ENCODE data around the gene PHF13.

Gene PHF13

DNA sequence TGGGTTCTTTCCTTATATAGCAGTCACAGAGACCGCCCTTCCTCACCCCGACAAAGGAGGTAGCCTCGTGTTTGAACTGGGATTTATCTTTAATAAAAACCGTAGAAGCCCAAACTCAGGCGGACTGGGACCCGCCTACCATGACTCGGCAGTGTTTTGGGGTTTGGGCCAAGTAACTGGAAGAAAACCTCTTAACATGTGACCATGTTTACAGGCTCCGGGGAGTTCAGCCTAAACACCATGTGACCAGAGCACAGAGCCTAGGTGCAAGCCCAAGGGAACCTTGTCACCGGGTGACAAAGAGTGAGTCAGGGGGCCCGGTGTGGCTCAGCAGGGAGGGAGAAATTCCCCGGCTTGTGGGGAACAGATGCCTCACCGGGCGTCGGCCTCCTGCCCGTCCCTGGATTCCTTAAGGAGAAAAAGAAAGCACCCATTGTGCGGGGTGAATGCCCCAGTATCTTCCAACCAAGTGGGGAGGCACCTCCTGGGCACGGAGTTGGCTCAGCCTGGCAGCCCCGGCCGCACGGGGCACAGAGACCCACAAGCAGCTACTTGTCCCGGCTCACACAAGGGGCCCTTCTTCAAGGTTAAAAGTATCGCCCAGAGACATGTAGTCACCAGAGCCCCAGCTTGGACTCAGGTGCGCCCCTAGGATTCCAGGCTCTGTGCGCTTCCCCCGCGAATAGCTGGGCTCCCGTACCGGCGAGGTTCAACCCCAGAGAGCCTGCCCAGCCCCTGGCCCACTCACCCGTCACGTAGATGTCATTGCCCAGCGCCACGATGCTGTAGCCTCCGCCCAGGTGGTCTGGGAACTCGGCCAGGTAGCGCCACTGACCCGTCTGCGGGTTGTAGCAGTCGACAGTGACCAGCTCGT is 12.2 kb upstream of the PHF13 start:
- peak; percentile 80 for DNase-seq (ENCODE audit: low read depth)
- TF ChIP-seq, protein P1, sequence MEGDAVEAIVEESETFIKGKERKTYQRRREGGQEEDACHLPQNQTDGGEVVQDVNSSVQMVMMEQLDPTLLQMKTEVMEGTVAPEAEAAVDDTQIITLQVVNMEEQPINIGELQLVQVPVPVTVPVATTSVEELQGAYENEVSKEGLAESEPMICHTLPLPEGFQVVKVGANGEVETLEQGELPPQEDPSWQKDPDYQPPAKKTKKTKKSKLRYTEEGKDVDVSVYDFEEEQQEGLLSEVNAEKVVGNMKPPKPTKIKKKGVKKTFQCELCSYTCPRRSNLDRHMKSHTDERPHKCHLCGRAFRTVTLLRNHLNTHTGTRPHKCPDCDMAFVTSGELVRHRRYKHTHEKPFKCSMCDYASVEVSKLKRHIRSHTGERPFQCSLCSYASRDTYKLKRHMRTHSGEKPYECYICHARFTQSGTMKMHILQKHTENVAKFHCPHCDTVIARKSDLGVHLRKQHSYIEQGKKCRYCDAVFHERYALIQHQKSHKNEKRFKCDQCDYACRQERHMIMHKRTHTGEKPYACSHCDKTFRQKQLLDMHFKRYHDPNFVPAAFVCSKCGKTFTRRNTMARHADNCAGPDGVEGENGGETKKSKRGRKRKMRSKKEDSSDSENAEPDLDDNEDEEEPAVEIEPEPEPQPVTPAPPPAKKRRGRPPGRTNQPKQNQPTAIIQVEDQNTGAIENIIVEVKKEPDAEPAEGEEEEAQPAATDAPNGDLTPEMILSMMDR (IDR thresholded peaks at IDR 0.05; ENCODE audit: low read depth, low read length, missing control alignments) = peak; percentile 11
- in situ Hi-C loops (cut with HindIII; ENCODE audit: low sequenced_read_pairs) = no loop called here
- peak overlapping the region; percentile 89 for H3K4me3 ChIP-seq (ENCODE audit: low read depth, low read length)

DNA sequence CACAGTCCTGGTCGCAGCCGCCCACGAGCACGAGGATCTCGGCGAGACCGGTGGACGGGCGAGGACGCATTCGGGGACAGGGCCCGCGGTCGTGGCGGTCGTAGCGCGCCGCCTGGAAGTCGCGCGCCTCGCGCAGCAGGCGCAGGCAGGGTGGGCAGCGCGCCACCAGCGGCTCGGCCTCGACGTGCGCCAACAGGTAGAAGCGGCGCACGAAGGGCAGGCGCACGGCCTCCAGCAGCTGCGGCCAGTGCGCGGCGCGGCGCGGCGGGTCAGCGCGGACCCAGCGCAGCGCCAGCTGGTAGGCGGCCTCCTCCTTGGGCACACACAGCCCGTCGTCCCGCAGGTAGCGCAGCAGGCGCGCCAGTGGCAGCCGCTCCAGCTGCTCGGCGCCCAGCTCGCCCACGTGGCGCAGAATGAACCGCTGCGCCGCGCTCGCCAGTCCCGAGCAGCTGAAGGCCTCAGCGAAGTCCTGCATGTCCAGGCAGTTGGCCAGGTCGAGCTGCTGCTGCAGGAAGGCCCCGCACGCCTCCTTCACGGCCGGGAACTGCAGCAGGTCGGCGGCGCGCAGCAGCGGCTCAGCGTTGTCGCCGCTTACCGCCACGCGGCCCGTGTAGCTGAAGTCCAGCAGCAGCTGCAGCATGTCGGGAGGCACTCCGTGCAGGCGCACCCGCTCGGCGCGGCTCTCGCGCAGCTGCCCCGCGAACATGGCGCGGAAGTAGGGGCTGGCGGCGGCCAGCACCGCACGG is 11.4 kb upstream of the PHF13 start:
- DNase-seq (ENCODE audit: low read depth) = no peak
- in situ Hi-C loops (cut with HindIII; ENCODE audit: low sequenced_read_pairs) = no loop called here
- peak overlapping the region; percentile 89 for H3K4me3 ChIP-seq (ENCODE audit: low read depth, low read length)
- TF ChIP-seq, protein P1 (IDR thresholded peaks at IDR 0.05; ENCODE audit: low read depth, low read length, missing control alignments) = no peak

DNA sequence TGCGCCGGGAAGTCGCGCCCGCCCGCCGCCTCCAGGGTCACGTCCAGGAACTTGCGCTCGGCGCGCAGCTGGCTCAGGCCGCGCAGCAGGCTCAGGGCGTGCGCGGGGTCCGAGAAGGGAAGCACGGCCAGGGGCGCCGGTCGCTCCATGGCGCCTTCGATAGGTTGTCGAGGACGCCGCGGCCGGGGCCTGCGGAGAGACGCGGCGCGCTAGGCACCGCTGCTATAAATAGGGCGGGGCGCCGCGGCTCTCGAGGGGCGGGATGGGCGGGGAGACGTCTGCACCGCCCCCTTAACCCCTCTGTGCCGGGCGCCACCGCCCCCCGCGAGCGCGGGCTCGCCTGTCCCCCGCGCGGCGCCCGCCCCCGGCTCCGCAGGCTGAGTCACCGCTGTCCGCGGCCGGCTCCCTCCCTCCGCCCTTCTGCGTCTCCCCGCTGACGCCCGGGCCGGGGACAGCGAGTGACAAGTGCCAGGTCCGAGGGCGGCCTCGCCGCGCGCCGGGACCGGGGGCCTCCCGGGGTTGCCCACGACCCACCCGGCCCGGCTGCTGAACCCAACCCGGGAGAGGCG is 10.8 kb upstream of the PHF13 start, which contains the start of gene KLHL21:
KLHL21 (minus strand) TSS at position 201 of the 569 bp plus-strand sequence; CDS start at position 149, 52 bp downstream.
- peak within 1 kb of the TSS; percentile 89 for H3K4me3 ChIP-seq (ENCODE audit: low read depth, low read length)
- peak; percentile 33 for DNase-seq (ENCODE audit: low read depth)
- TF ChIP-seq, protein P1 (IDR thresholded peaks at IDR 0.05; ENCODE audit: low read depth, low read length, missing control alignments) = no peak
- in situ Hi-C loops (cut with HindIII; ENCODE audit: low sequenced_read_pairs) = no loop called here

DNA sequence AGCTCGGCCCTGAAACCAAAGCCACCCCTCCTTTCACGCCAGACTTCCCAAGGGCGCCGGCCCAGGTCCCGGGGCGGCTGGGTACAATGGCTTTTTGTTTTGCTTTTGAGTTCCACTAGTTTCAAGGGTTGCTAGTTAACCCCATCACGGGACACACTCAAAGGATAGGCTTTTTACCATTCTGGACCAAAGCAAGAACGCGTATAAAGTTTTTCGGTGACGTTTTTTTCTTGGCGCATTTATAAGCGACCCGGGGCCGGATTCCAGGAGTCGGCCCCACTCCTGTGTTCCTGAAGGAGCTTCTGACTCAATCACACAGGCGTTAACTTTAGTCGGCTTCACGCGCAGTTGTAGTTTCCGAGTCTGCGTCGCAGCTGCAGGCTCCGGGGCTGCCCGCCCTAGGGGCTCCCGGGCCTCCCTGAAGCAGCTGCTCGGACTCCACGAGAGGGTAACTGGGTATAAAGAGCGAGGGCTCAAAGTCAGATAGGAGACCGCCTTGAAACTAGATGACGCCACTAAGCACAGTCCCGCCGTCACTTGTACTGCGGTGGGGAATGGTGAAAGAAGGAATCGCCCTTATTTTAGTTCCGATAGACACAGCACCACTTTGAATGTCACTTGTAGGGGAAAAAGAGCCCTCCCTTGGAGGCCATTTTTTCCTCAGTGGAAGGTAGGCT is 10.2 kb upstream of the PHF13 start:
- peak; percentile 62 for DNase-seq (ENCODE audit: low read depth)
- in situ Hi-C loops (cut with HindIII; ENCODE audit: low sequenced_read_pairs) = no loop called here
- peak overlapping the region; percentile 89 for H3K4me3 ChIP-seq (ENCODE audit: low read depth, low read length)

DNA sequence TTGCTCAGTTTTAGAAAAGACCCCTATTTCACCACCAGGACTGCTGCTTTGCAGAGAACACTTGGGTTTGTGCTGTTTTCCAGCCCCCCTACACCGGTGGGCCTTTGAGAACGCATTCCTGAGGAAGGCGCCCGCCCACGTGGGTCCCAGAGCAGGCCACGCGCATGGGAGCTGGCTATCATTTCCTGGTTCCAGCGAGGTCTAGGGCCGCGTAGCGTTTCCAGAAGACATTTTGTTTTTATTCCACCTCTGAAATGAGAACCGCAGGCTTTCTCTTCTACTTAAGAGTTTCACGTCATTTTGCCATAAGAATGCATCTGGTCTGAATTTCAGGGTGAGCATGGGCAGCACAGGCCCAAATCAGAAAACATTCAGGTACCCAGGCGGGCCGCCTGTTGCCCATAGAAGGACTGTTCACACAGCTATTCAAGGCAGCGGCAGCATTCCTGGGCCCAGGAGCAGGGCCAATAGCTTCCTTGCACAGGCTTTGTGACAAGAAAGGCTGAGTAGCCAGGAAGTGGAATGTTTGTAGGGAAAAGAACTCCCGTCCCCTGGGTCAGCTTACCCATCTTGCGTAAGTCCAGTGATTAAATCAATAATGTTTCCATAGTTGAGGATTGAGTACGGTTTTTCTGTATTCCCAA is 9.5 kb upstream of the PHF13 start:
- H3K4me3 ChIP-seq (ENCODE audit: low read depth, low read length) = no peak overlapping the region
- TF ChIP-seq, protein P1 (IDR thresholded peaks at IDR 0.05; ENCODE audit: low read depth, low read length, missing control alignments) = no peak
- peak; percentile 50 for DNase-seq (ENCODE audit: low read depth)
- in situ Hi-C loops (cut with HindIII; ENCODE audit: low sequenced_read_pairs) = no loop called here

More for the DNA sequence above, 10.2 kb upstream of the PHF13 start:
- TF ChIP-seq, protein P1 (IDR thresholded peaks at IDR 0.05; ENCODE audit: low read depth, low read length, missing control alignments) = no peak
